22Rv1 (cell line): ENCODE measurements around the gene RALGPS1.

ENCODE experiments used
- CTCF ChIP-seq: fragments of 450-650 bp; IDR thresholded peaks from 2 replicates; pipeline ENCODE4 v1.5.1; 2017; ENCODE audit warnings: mild to moderate bottlenecking
- ZFX ChIP-seq: fragments of 450-650 bp; IDR thresholded peaks from 2 replicates; pipeline ENCODE4 v1.6.1; 2017; ENCODE audit warnings: antibody characterized with exemption, borderline replicate concordance

DNA sequence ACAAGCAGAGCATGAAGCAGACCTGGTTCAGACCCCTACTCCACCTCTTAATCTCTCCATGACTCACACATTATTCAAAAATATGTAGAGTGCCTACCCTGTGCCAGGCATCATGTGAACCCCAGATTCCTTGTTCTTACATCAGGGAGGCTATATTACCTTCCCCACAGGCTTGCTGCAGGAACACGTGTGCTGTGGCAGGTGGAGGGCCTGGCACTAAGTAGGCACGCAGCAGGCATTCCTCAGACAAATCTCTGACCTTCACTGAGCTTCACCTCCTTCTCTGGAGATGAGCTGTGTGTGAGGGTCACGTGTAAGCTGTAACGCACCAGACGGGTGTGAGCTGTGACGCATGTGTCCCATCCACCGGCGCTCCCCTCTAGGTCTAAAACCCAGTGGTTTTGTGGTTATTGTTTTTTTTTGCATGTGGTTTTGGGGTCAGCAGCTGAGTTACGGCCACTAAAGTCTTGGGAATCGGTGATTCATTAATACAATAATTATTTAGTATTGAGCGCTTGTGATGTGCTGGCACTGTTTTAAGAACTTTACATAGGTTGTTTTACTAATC, 177.5 kb downstream of the RALGPS1 start:
- TF ChIP-seq CTCF (no peak), ZFX (no peak)
